Measurements from ENCODE around the gene PSMD11. TPM values are rescaled to one million over a fixed set of nuclear protein-coding genes. Genes with fewer than 3 reads are reported as not detected.
"Not testable (repeated sequence)": the region's sequence is repeated elsewhere in the genome, so short reads cannot be mapped to it uniquely, and the experiment has no call there.

Gene PSMD11
- polyA plus RNA-seq, 1 experiment, result 71.6 TPM

- peaks cover 4% of the 10 kb centered on the region for H3K36me3 ChIP-seq (ENCODE audit: control insufficient read depth, insufficient read depth, low read length)
- peak overlapping the region; percentile 97 for H3K4me3 ChIP-seq (ENCODE audit: low read depth, low read length)
- CTCF ChIA-PET, result interaction anchor here (0.7 to 4.3 kb wide), 6 partner anchors 12 to 214 kb away, joined by 3 to 43 read pairs (median 4); no protein-coding TSS in a partner anchor
- no peaks in the 10 kb centered on the region for H3K27me3 ChIP-seq (ENCODE audit: control insufficient read depth, insufficient read depth, low read length)
- no peak for DNase-seq (ENCODE audit: low read depth)
- POLR2A ChIA-PET, result no interaction called here
- no peak for TF ChIP-seq CTCF (IDR thresholded peaks at IDR 0.05; ENCODE audit: insufficient read depth, low read depth, low read length)
Observed at GRCh38 chr17:32445497-32445896, 1.2 kb downstream of the PSMD11 start.

- Histone ChIP-seq H3K4me3 (ENCODE audit: low read depth, low read length) (no peak overlapping the region), H3K27me3 (ENCODE audit: control insufficient read depth, insufficient read depth, low read length) (no peaks in the 10 kb centered on the region), H3K36me3 (ENCODE audit: control insufficient read depth, insufficient read depth, low read length) (peaks cover 4% of the 10 kb centered on the region)
- no peak for DNase-seq (ENCODE audit: low read depth)
- POLR2A ChIA-PET, result no interaction called here
- TF ChIP-seq CTCF (IDR thresholded peaks at IDR 0.05; ENCODE audit: insufficient read depth, low read depth, low read length), result no peak
- CTCF ChIA-PET, result interaction anchor here (4.0 to 4.3 kb wide), 2 partner anchors 12 to 17 kb away, joined by 32 to 43 read pairs; no protein-coding TSS in a partner anchor
Observed at GRCh38 chr17:32445971-32446370, 1.7 kb downstream of the PSMD11 start.

GRCh38 chr17:32446949-32447348 lies 2.6 kb downstream of the PSMD11 start:
- Histone ChIP-seq H3K27me3 (ENCODE audit: control insufficient read depth, insufficient read depth, low read length) (no peaks in the 10 kb centered on the region), H3K4me3 (ENCODE audit: low read depth, low read length) (no peak overlapping the region), H3K36me3 (ENCODE audit: control insufficient read depth, insufficient read depth, low read length) (peaks cover 4% of the 10 kb centered on the region)
- TF ChIP-seq CTCF (IDR thresholded peaks at IDR 0.05; ENCODE audit: insufficient read depth, low read depth, low read length), result no peak
- ChIA-PET POLR2A (no interaction called here), CTCF (interaction anchor here (0.7 to 4.3 kb wide), 2 partner anchors 16 to 289 kb away, joined by 3 to 32 read pairs; no protein-coding TSS in a partner anchor)
- no peak for DNase-seq (ENCODE audit: low read depth)

GRCh38 chr17:32449963-32450362 lies 5.7 kb downstream of the PSMD11 start:
- Histone ChIP-seq H3K27me3 (ENCODE audit: control insufficient read depth, insufficient read depth, low read length) (no peaks in the 10 kb centered on the region), H3K4me3 (ENCODE audit: low read depth, low read length) (no peak overlapping the region), H3K36me3 (ENCODE audit: control insufficient read depth, insufficient read depth, low read length) (peaks cover 9% of the 10 kb centered on the region)
- ChIA-PET POLR2A (no interaction called here), CTCF (interaction anchor here (2.4 kb wide), 1 partner anchor 12 kb away, joined by 17 read pairs; no protein-coding TSS in a partner anchor)
- no peak for TF ChIP-seq CTCF (IDR thresholded peaks at IDR 0.05; ENCODE audit: insufficient read depth, low read depth, low read length)
- no peak for DNase-seq (ENCODE audit: low read depth)

GRCh38 chr17:32450379-32450778 lies 6.1 kb downstream of the PSMD11 start:
- CTCF ChIA-PET; H3K36me3 ChIP-seq (ENCODE audit: control insufficient read depth, insufficient read depth, low read length); POLR2A ChIA-PET: not testable (repeated sequence)

GRCh38 chr17:32451879-32452278 lies 7.6 kb downstream of the PSMD11 start:
- H3K4me3 ChIP-seq (ENCODE audit: low read depth, low read length), result no peak overlapping the region
- ChIA-PET POLR2A (no interaction called here), CTCF (interaction anchor here (3.5 kb wide), 1 partner anchor 10 kb away, joined by 19 read pairs; no protein-coding TSS in a partner anchor)
- no peak for TF ChIP-seq CTCF (IDR thresholded peaks at IDR 0.05; ENCODE audit: insufficient read depth, low read depth, low read length)
- DNase-seq (ENCODE audit: low read depth), result no peak
- no peaks in the 10 kb centered on the region for H3K27me3 ChIP-seq (ENCODE audit: control insufficient read depth, insufficient read depth, low read length)
- H3K36me3 ChIP-seq (ENCODE audit: control insufficient read depth, insufficient read depth, low read length), result peaks cover 9% of the 10 kb centered on the region

More at GRCh38 chr17:32450379-32450778, 6.1 kb downstream of the PSMD11 start:
- H3K27me3 ChIP-seq (ENCODE audit: control insufficient read depth, insufficient read depth, low read length); H3K4me3 ChIP-seq (ENCODE audit: low read depth, low read length); DNase-seq (ENCODE audit: low read depth): not testable (repeated sequence)
